Stimulated activated naive B cell treated with anti-CD40 and anti-IgM and Interleukin-4, amounts not matched to agents 10 μg/mL and 1 μg/mL and 100 μg/mL, for 72 hours (primary cell): ENCODE results near the gene MSRB3.

ENCODE experiments used
- ATAC-seq, 2 donors: fragments of 150-1000 bp; cut with Tn5 transposase; replicated peaks; 2 replicates each; pipeline ENCODE4 v1.10.0; 2021; ENCODE audit warnings: moderate library complexity in 1 of 2
- DNase-seq: peaks from one replicate; pipeline ENCODE4 v3.0.0; 2021
- H3K27ac Mint-ChIP-seq: one replicate; pipeline ENCODE4 v1.8.0; 2022; ENCODE audit warnings: mild to moderate bottlenecking, mixed read lengths
- H3K27me3 Mint-ChIP-seq, 2 donors: one replicate each; pipeline ENCODE4 v1.8.0; 2022; ENCODE audit warnings: mixed read lengths in 2 of 2
- H3K36me3 Mint-ChIP-seq, 2 donors: one replicate each; pipeline ENCODE4 v1.8.0; 2022; ENCODE audit warnings: mixed read lengths in 2 of 2, mild to moderate bottlenecking in 1 of 2
- H3K4me1 Mint-ChIP-seq, 2 donors: one replicate each; pipeline ENCODE4 v1.8.0; 2022; ENCODE audit warnings: mixed read lengths in 2 of 2, mild to moderate bottlenecking in 1 of 2
- H3K4me3 Mint-ChIP-seq, 2 donors: one replicate each; pipeline ENCODE4 v1.8.0; 2022; ENCODE audit warnings: mild to moderate bottlenecking in 2 of 2, mixed read lengths in 2 of 2, moderate library complexity in 1 of 2
- H3K9me3 Mint-ChIP-seq, 2 donors: one replicate each; pipeline ENCODE4 v1.8.0; 2022; ENCODE audit warnings: mixed read lengths in 2 of 2, mild to moderate bottlenecking in 1 of 2

MSRB3 gene

GRCh38 chr12:65325183-65325582, 46.7 kb downstream of the MSRB3 start:
- H3K27me3 Mint-ChIP-seq = peaks cover 0 to under 1% of the 10 kb centered on the region in 2 donors
- H3K4me1 Mint-ChIP-seq = no peaks in the 10 kb centered on the region
- H3K36me3 Mint-ChIP-seq = no peaks in the 10 kb centered on the region
- no peak overlapping the region for H3K27ac Mint-ChIP-seq
- DNase-seq = no peak
- ATAC-seq = no peak
- H3K9me3 Mint-ChIP-seq = no peaks in the 10 kb centered on the region
- no peak overlapping the region for H3K4me3 Mint-ChIP-seq

GRCh38 chr12:65326616-65327015, 48.1 kb downstream of the MSRB3 start:
- DNase-seq = no peak
- no peaks in the 10 kb centered on the region for H3K4me1 Mint-ChIP-seq
- no peak overlapping the region for H3K4me3 Mint-ChIP-seq
- no peaks in the 10 kb centered on the region for H3K36me3 Mint-ChIP-seq
- H3K9me3 Mint-ChIP-seq = no peaks in the 10 kb centered on the region
- no peak overlapping the region for H3K27ac Mint-ChIP-seq
- ATAC-seq = no peak
- H3K27me3 Mint-ChIP-seq = peaks cover 0 to 5% of the 10 kb centered on the region in 2 donors

GRCh38 chr12:65327207-65328076, 49.0 kb downstream of the MSRB3 start:
- no peaks in the 10 kb centered on the region for H3K4me1 Mint-ChIP-seq
- H3K27ac Mint-ChIP-seq = no peak overlapping the region
- H3K9me3 Mint-ChIP-seq = no peaks in the 10 kb centered on the region
- peaks cover 0 to 5% of the 10 kb centered on the region in 2 donors for H3K27me3 Mint-ChIP-seq
- DNase-seq (no peak), ATAC-seq (no peak)
- H3K36me3 Mint-ChIP-seq = no peaks in the 10 kb centered on the region
- no peak overlapping the region for H3K4me3 Mint-ChIP-seq

GRCh38 chr12:65329721-65330120, 51.2 kb downstream of the MSRB3 start:
- no peak overlapping the region for H3K27ac Mint-ChIP-seq
- no peak for ATAC-seq
- no peak for DNase-seq
- no peak overlapping the region for H3K4me3 Mint-ChIP-seq
- H3K36me3 Mint-ChIP-seq = no peaks in the 10 kb centered on the region
- H3K27me3 Mint-ChIP-seq = peaks cover 0 to 5% of the 10 kb centered on the region in 2 donors
- H3K4me1 Mint-ChIP-seq = no peaks in the 10 kb centered on the region
- no peaks in the 10 kb centered on the region for H3K9me3 Mint-ChIP-seq

- Mint-ChIP-seq H3K9me3 (no peaks in the 10 kb centered on the region), H3K27me3 (peaks cover 0 to 5% of the 10 kb centered on the region in 2 donors), H3K27ac (no peak overlapping the region), H3K36me3 (no peaks in the 10 kb centered on the region), H3K4me1 (no peaks in the 10 kb centered on the region), H3K4me3 (no peak overlapping the region)
- ATAC-seq = no peak
- no peak for DNase-seq
Measured at GRCh38 chr12:65330331-65330730, 51.8 kb downstream of the MSRB3 start.

GRCh38 chr12:65331456-65331855, 53.0 kb downstream of the MSRB3 start:
- Mint-ChIP-seq H3K27ac (no peak overlapping the region), H3K27me3 (peaks cover 0 to 5% of the 10 kb centered on the region in 2 donors), H3K4me1 (no peaks in the 10 kb centered on the region), H3K36me3 (no peaks in the 10 kb centered on the region), H3K9me3 (no peaks in the 10 kb centered on the region), H3K4me3 (no peak overlapping the region)
- no peak for ATAC-seq
- DNase-seq = no peak

- Mint-ChIP-seq H3K36me3 (no peaks in the 10 kb centered on the region), H3K27me3 (peaks cover 0 to 5% of the 10 kb centered on the region in 2 donors), H3K9me3 (no peaks in the 10 kb centered on the region), H3K27ac (no peak overlapping the region), H3K4me1 (no peaks in the 10 kb centered on the region), H3K4me3 (no peak overlapping the region)
- DNase-seq (no peak), ATAC-seq (no peak)
Measured at GRCh38 chr12:65333649-65334048, 55.2 kb downstream of the MSRB3 start.

GRCh38 chr12:65334521-65334920, 56.0 kb downstream of the MSRB3 start:
- DNase-seq (no peak), ATAC-seq (no peak)
- H3K9me3 Mint-ChIP-seq = no peaks in the 10 kb centered on the region
- peaks cover 0 to 5% of the 10 kb centered on the region in 2 donors for H3K27me3 Mint-ChIP-seq
- no peak overlapping the region for H3K4me3 Mint-ChIP-seq
- no peaks in the 10 kb centered on the region for H3K36me3 Mint-ChIP-seq
- H3K4me1 Mint-ChIP-seq = no peaks in the 10 kb centered on the region
- H3K27ac Mint-ChIP-seq = no peak overlapping the region

- no peaks in the 10 kb centered on the region for H3K4me1 Mint-ChIP-seq
- no peaks in the 10 kb centered on the region for H3K36me3 Mint-ChIP-seq
- no peak overlapping the region for H3K27ac Mint-ChIP-seq
- DNase-seq (no peak), ATAC-seq (no peak)
- peaks cover 0 to 4% of the 10 kb centered on the region in 2 donors for H3K27me3 Mint-ChIP-seq
- H3K9me3 Mint-ChIP-seq = no peaks in the 10 kb centered on the region
- no peak overlapping the region for H3K4me3 Mint-ChIP-seq
Measured at GRCh38 chr12:65335021-65335714, 56.7 kb downstream of the MSRB3 start.

- Mint-ChIP-seq H3K4me3 (no peak overlapping the region), H3K9me3 (no peaks in the 10 kb centered on the region), H3K36me3 (no peaks in the 10 kb centered on the region), H3K4me1 (no peaks in the 10 kb centered on the region), H3K27ac (no peak overlapping the region), H3K27me3 (no peaks in the 10 kb centered on the region)
- DNase-seq (no peak), ATAC-seq (no peak)
Measured at GRCh38 chr12:65335981-65336380, 57.5 kb downstream of the MSRB3 start.

GRCh38 chr12:65339161-65339560, 60.7 kb downstream of the MSRB3 start:
- no peaks in the 10 kb centered on the region for H3K9me3 Mint-ChIP-seq
- DNase-seq = no peak
- H3K4me3 Mint-ChIP-seq = no peak overlapping the region

GRCh38 chr12:65343230-65343629, 64.7 kb downstream of the MSRB3 start:
- Mint-ChIP-seq H3K36me3 (no peaks in the 10 kb centered on the region), H3K4me3 (no peak overlapping the region), H3K4me1 (no peaks in the 10 kb centered on the region), H3K27me3 (no peaks in the 10 kb centered on the region), H3K9me3 (peaks cover 3 to 4% of the 10 kb centered on the region in 2 donors), H3K27ac (no peak overlapping the region)
- ATAC-seq = no peak
- DNase-seq = no peak

More at GRCh38 chr12:65339161-65339560, 60.7 kb downstream of the MSRB3 start:
- H3K36me3 Mint-ChIP-seq = no peaks in the 10 kb centered on the region
- no peak overlapping the region for H3K27ac Mint-ChIP-seq
- H3K27me3 Mint-ChIP-seq = no peaks in the 10 kb centered on the region
- ATAC-seq = no peak
- H3K4me1 Mint-ChIP-seq = no peaks in the 10 kb centered on the region

GRCh38 chr12:65343801-65344200, 65.3 kb downstream of the MSRB3 start:
- no peak overlapping the region for H3K27ac Mint-ChIP-seq
- H3K36me3 Mint-ChIP-seq = no peaks in the 10 kb centered on the region
- ATAC-seq = no peak
- H3K4me3 Mint-ChIP-seq = no peak overlapping the region
- H3K27me3 Mint-ChIP-seq = no peaks in the 10 kb centered on the region
- H3K4me1 Mint-ChIP-seq = no peaks in the 10 kb centered on the region
- peaks cover 3 to 4% of the 10 kb centered on the region in 2 donors for H3K9me3 Mint-ChIP-seq
- no peak for DNase-seq

GRCh38 chr12:65355461-65355860, 77.0 kb downstream of the MSRB3 start:
- peaks cover 0 to 1% of the 10 kb centered on the region in 2 donors for H3K9me3 Mint-ChIP-seq
- DNase-seq (no peak), ATAC-seq (no peak)
- no peaks in the 10 kb centered on the region for H3K36me3 Mint-ChIP-seq
- H3K27me3 Mint-ChIP-seq = no peaks in the 10 kb centered on the region
- H3K4me3 Mint-ChIP-seq = no peak overlapping the region
- no peaks in the 10 kb centered on the region for H3K4me1 Mint-ChIP-seq
- no peak overlapping the region for H3K27ac Mint-ChIP-seq
